Stimulated activated CD4-positive, alpha-beta T cell treated with anti-CD3 and anti-CD28 coated beads, Interleukin-12 subunit alpha, Interleukin-12 subunit beta, amount 100 ng/mL, for 48 hours (primary cell): ENCODE results near the gene ZNF76.

ENCODE experiments used
- DNase-seq, 3 donors: peaks; one replicate each; pipeline ENCODE4 v3.0.0-alpha.2; 2020; ENCODE audit warnings: low read depth in 2 of 3, low spot score in 1 of 3

ZNF76 gene

GRCh38 chr6:35236223-35236622 lies 23.3 kb upstream of the ZNF76 start:
- DNase-seq: no peak

- DNase-seq: no peak
These were observed 22.1 kb upstream of the ZNF76 start for GRCh38 chr6:35237476-35237875.

DNA sequence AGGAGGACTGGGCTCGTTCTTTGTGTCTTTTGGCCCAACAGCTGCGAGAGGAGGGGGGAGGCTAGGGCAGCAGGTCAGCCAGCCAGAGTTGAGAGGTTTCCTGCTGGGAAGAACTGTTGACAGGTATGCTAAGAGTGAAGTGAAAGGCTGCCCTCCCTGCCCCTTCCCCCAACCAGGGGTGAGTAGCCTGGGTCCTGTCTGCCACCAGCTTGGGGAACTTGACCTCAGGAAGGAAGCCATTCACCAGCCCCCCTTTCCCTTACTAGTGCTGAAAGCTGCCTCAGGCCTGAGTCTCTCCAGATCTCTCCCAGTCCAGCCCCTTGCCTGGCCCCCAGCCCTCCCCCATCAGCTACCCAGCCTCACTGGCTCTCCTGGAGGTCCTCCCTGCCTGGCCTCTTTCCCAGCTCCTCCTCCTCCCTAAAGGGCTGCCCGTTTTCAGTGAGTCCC lies 20.7 kb upstream of the ZNF76 start:
- no peak for DNase-seq

GRCh38 chr6:35239581-35239980 lies 20.0 kb upstream of the ZNF76 start:
- DNase-seq: no peak

DNA sequence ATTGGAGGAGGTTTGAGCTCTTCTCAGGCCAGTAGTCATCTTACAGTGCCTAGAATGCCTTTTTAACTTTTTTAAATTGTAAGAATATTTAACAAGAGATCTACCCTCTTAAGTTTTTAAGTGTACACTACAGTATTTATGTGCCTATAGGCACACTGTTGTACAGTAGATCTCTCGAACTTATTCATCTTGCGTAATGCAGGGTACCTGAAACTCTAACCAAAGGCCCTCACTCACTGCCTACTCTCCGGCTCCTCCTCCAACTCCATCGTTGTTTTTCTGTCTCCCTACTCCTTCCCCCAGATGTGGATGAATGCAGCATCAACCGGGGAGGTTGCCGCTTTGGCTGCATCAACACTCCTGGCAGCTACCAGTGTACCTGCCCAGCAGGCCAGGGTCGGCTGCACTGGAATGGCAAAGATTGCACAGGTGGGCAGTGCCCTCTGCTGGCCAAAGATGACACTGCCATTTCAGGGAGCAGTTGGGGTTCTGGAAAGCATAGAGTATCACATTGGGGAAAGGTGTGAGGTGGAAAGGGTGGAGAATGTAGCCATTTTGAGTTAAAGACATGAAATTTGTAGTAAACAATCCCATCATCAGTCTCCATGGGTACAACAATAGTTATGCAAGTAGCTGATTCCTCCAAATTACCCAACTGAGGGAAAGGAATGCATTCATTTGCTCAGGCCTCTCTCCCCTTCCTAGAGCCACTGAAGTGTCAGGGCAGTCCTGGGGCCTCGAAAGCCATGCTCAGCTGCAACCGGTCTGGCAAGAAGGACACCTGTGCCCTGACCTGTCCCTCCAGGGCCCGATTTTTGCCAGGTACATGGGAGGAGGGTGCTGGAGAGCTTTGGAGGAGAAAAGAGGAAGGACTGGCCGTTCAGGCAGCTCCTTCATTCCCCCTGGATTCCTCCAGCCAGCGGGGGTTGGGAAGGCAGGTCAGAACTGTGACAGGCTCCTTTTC lies 18.4 kb upstream of the ZNF76 start:
- DNase-seq: peak; percentile 64 to 83 (median 65)

GRCh38 chr6:35242486-35242885 lies 17.0 kb upstream of the ZNF76 start:
- DNase-seq: no peak

- DNase-seq: no peak
These were observed 16.6 kb upstream of the ZNF76 start for GRCh38 chr6:35242906-35243305.

DNA sequence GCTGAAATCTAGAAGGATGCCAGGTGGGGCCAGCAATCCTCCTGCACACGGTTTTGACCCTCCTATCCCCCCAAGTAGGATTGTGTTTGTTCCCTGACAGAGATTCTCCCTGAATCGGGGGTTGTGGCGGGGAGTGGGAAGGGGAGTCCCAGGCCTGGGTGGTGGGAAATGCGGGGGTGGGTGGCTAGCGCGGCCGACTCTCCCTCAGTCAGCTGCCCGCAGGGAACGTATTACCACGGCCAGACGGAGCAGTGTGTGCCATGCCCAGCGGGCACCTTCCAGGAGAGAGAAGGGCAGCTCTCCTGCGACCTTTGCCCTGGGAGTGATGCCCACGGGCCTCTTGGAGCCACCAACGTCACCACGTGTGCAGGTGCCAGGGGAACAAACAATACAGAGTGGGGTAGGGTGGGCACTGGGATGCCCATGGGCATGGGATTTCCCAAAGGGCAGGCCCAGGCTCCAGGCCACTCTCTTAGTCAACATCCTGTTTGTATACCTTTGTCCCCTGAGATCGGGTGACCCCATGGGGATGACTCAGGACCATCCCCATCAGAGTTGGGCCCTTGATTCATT lies 16.1 kb upstream of the ZNF76 start:
- no peak for DNase-seq

- no peak for DNase-seq
These were observed 15.0 kb upstream of the ZNF76 start for GRCh38 chr6:35244551-35244950.

GRCh38 chr6:35247642-35248231 lies 11.8 kb upstream of the ZNF76 start:
- DNase-seq: no peak

DNA sequence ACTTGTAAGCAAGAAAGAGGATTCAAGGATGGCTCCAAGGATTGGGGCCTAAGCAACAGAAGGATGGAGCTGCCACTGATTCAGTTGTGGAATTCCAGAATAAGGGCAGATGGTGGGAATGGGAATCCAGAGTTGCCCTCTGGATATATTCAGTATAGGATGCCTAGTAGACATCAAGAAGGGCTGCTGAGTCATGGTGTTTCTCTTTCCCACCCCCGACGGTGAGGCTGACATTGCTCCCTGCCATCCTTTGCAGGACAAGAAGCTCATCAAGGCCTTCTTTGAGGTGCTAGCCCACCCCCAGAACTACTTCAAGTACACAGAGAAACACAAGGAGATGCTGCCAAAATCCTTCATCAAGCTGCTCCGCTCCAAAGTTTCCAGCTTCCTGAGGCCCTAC lies 11.2 kb upstream of the ZNF76 start:
- no peak for DNase-seq

DNA sequence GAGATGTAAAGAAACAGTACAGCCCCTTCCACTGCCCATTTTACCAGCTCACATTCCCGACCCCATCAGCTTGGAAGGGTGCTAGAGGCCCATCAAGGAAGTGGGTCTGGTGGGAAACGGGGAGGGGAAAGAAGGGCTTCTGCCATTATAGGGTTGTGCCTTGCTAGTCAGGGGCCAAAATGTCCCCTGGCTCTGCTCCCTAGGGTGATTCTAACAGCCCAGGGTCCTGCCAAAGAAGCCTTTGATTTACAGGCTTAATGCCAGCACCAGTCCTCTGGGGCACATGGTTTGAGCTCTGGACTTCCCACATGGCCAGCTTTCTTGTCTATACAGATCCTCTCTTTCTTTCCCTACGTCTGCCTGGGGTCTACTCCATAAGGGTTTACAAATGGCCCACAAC lies 10.6 kb upstream of the ZNF76 start:
- no peak for DNase-seq

- DNase-seq: no peak
These were observed 7.6 kb upstream of the ZNF76 start for GRCh38 chr6:35251949-35252348.

DNA sequence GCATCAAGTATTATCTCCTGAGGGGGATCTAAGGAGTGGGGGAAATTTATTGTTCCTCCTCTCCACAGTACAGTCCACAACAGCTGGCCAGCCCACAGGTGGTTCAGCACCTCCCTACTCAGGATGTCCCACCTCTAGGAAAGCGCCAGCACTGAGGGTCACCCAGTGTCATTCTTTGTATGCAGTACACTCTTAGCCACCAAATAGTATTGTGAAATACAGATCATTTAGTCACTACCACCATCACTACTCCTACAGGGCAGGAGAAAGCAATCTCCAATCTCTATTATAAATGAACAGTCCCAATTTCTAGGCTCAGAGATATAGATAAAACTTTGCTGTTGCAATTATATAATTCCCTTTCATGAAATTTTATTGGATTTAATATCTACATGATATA lies 6.3 kb upstream of the ZNF76 start:
- no peak for DNase-seq

GRCh38 chr6:35258336-35258735 lies 1.2 kb upstream of the ZNF76 start:
- no peak for DNase-seq

GRCh38 chr6:35258858-35259193 lies 709 bp upstream of the ZNF76 start:
- DNase-seq: peak in 2 of 3 donors; percentile 2 to 4

GRCh38 chr6:35259948-35260590 lies 534 bp downstream of the ZNF76 start:
- DNase-seq: peak; percentile 48 to 65 (median 54)

DNA sequence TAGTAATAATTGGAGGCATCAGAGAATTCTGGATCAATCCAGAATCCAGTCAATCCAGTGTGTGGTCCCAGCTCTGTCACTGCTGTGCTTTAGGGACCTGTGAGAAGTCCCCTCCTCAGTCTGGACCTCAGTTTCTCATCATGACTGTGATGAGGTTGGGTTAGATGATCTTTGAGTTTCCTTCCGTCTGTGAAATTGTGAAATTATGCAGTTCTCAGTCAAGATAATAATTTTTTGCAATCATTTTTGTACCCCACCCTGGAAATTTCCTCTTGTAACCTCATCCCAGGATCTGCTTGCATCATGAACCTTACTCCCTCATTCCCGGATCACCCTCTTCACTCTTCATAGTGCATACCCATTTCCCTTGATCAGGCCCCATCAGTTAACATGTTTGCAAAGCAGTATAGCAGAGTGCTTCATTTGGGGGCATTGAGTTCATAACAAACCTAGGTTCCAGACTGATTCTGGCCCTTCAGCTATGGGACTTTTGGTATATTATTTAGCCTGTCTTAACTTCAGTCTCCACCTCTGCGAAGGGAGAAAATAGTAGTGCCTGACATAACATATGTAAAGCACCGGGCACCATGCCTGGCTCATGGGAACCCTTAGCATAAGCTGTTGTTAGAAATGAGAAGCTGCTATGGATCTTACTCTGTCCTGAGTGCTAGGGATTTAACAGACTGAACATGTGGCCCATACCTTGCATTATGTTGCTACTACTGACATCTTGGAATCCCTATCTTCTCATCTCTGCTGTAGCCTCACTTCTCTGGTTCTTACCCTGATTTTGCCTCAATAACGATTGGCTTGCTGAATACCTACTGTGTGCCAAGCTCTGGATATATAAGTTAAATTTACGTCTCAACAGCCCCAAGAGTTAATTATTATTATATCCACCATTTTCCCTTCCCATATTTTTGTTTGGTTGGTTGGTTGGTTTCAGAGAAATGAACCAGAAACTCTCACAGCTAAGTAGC lies 1.3 kb downstream of the ZNF76 start:
- no peak for DNase-seq

GRCh38 chr6:35262596-35262995 lies 3.1 kb downstream of the ZNF76 start:
- DNase-seq: no peak

DNA sequence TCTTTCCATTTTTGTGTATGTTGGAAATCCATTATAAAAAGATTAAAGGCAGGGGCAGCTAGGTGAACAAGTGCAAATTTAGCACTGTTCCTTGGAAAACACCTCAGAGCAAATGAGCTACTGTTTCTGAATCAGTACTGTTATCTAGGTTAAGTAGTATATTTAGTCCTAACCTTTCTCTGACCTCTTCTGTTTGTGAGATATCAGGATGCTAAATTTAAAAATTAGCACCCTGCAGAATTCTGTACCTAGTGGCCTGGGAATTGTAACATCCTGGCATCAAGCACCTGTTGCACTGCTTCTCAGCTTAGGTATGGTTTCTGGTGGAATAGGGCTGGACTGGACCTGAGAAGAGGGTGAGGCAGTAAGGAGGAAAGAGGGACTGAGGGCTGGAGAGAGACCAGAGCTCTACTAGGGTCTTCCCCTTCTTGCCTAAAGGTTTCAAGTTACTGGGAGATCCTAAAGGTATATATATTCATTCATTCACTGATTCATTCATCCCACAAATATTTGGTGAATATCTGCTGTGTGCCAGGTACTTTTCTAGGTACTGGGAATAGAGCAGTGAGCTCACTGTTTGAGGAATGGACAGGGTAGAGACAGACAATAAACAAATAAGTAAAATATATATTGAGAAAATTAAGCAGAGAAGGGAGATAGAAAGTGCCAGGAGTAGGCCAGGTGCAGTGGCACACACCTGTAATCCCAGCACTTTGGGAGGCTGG lies 5.2 kb downstream of the ZNF76 start:
- DNase-seq: no peak
